Liver (tissue), 9 donors: Measurements from ENCODE around the gene C2CD4C. TPM values are rescaled to one million over a fixed set of nuclear protein-coding genes. Genes with fewer than 3 reads are reported as not detected.

ENCODE experiments used
- DNase-seq: peaks from one replicate; pipeline ENCODE4 v3.0.0-alpha.2; 2017; ENCODE audit warnings: low spot score
- H3K27ac ChIP-seq, 2 donors: one replicate each; pipeline ENCODE4 v1.7.0; 2013; ENCODE audit warnings: inconsistent platforms in 2 of 2, low read length in 2 of 2, control low read depth in 1 of 2, low read depth in 1 of 2, mild to moderate bottlenecking in 1 of 2
- H3K27me3 ChIP-seq, 4 donors: one replicate each; pipeline versions ENCODE4 v1.6.1 to v1.7.0; 2013; ENCODE audit warnings: low read length in 3 of 4, inconsistent platforms in 1 of 4, mild to moderate bottlenecking in 1 of 4, moderate library complexity in 1 of 4; ENCODE audit not compliant: control insufficient read depth in 4 of 4, insufficient read depth in 4 of 4
- H3K36me3 ChIP-seq, 4 donors: one replicate each; pipeline versions ENCODE4 v1.6.1 to v1.7.0; 2013; ENCODE audit warnings: low read length in 3 of 4, mild to moderate bottlenecking in 3 of 4, low read depth in 1 of 4, moderate library complexity in 1 of 4; ENCODE audit not compliant: control insufficient read depth in 4 of 4, insufficient read depth in 3 of 4
- H3K4me1 ChIP-seq, 4 donors: one replicate each; pipeline versions ENCODE4 v1.6.1 to v1.7.0; 2013; ENCODE audit warnings: low read length in 3 of 4, mild to moderate bottlenecking in 3 of 4, moderate library complexity in 1 of 4; ENCODE audit not compliant: control insufficient read depth in 4 of 4, insufficient read depth in 4 of 4
- H3K4me3 ChIP-seq, 3 donors: one replicate each; pipeline versions ENCODE4 v1.6.1 to v1.7.0; 2013; ENCODE audit warnings: low read length in 3 of 3, control low read depth in 1 of 3, low read depth in 1 of 3, mild to moderate bottlenecking in 1 of 3
- H3K9ac ChIP-seq, 2 donors: one replicate each; pipeline ENCODE4 v1.7.0; 2013; ENCODE audit warnings: low read length in 2 of 2, mild to moderate bottlenecking in 2 of 2, moderate library complexity in 2 of 2, control low read depth in 1 of 2, low read depth in 1 of 2
- H3K9me3 ChIP-seq, 4 donors: one replicate each; pipeline versions ENCODE4 v1.6.1 to v1.7.0; 2013; ENCODE audit warnings: low read length in 3 of 4; ENCODE audit not compliant: control insufficient read depth in 4 of 4
- ATF3 ChIP-seq: IDR thresholded peaks from 2 replicates; pipeline ENCODE4 v1.6.1; 2016; ENCODE audit warnings: antibody characterized with exemption
- CTCF ChIP-seq: fragments of 150-350 bp; IDR thresholded peaks from 2 replicates; pipeline ENCODE4 v1.5.1; 2017; ENCODE audit warnings: improper control_type of control experiment, low read depth, low read length; ENCODE audit not compliant: missing input control
- EGR1 ChIP-seq, 2 donors: IDR thresholded peaks; 2 replicates each; pipeline ENCODE4 v1.6.1; 2016 to 2018; ENCODE audit warnings: antibody characterized with exemption in 2 of 2, low read depth in 2 of 2
- FOXA1 ChIP-seq: IDR thresholded peaks from 2 replicates; pipeline ENCODE4 v1.6.1; 2016; ENCODE audit warnings: antibody characterized with exemption
- FOXA2 ChIP-seq: IDR thresholded peaks from 2 replicates; pipeline ENCODE4 v1.6.1; 2016; ENCODE audit warnings: antibody characterized with exemption
- GABPA ChIP-seq, 2 donors: IDR thresholded peaks in 1 of 2; conservative IDR thresholded peaks in 1 of 2; 2 replicates each; pipeline ENCODE4 v1.6.1; 2016; ENCODE audit warnings: antibody characterized with exemption in 2 of 2, mild to moderate bottlenecking in 1 of 2, moderate library complexity in 1 of 2
- HNF4A ChIP-seq, 2 donors: conservative IDR thresholded peaks; 2 replicates each; pipeline ENCODE4 v1.6.1; 2016; ENCODE audit warnings: antibody characterized with exemption in 2 of 2, mild to moderate bottlenecking in 2 of 2
- HNF4G ChIP-seq: IDR thresholded peaks from 2 replicates; pipeline ENCODE4 v1.6.1; 2016; ENCODE audit warnings: antibody characterized with exemption
- JUND ChIP-seq, 2 donors: IDR thresholded peaks; 2 replicates each; pipeline ENCODE4 v1.6.1; 2016; ENCODE audit warnings: antibody characterized with exemption in 2 of 2
- MAX ChIP-seq: IDR thresholded peaks from 2 replicates; pipeline ENCODE4 v1.6.1; 2016; ENCODE audit warnings: antibody characterized with exemption
- NR2F2 ChIP-seq: IDR thresholded peaks from 2 replicates; pipeline ENCODE4 v1.6.1; 2016; ENCODE audit warnings: antibody characterized with exemption
- RAD21 ChIP-seq, 2 donors: IDR thresholded peaks; 2 replicates each; pipeline ENCODE4 v1.6.1; 2016; ENCODE audit warnings: antibody characterized with exemption in 2 of 2, mild to moderate bottlenecking in 2 of 2
- REST ChIP-seq: IDR thresholded peaks from 2 replicates; pipeline ENCODE4 v1.6.1; 2016; ENCODE audit warnings: antibody characterized with exemption, mild to moderate bottlenecking
- RXRA ChIP-seq, 2 donors: IDR thresholded peaks; 2 replicates each; pipeline ENCODE4 v1.6.1; 2017 to 2018; ENCODE audit warnings: antibody characterized with exemption in 2 of 2, mild to moderate bottlenecking in 1 of 2
- SP1 ChIP-seq: IDR thresholded peaks from 2 replicates; pipeline ENCODE4 v1.6.1; 2018; ENCODE audit warnings: antibody characterized with exemption, mild to moderate bottlenecking
- TAF1 ChIP-seq: conservative IDR thresholded peaks from 2 replicates; pipeline ENCODE4 v1.6.1; 2016; ENCODE audit warnings: antibody characterized with exemption, mild to moderate bottlenecking
- YY1 ChIP-seq: IDR thresholded peaks from 2 replicates; pipeline ENCODE4 v1.6.1; 2016; ENCODE audit warnings: antibody characterized with exemption, mild to moderate bottlenecking
- ZBTB33 ChIP-seq: IDR thresholded peaks from 2 replicates; pipeline ENCODE4 v1.6.1; 2016; ENCODE audit warnings: antibody characterized with exemption
- WGBS: extraction: QIAGEN DNeasy Blood & Tissue Kit; methylation state at CpG from one replicate; pipeline ENCODE4 v1.1.7; 2013; 5-methylcytosine and 5-hydroxymethylcytosine counted together
- polyA plus RNA-seq, 2 donors: library from polyadenylated mRNA; stranded (reverse) in 1 of 2; unstranded in 1 of 2; fragments of 200-250 nt in 1 of 2; fragments of >200 nt in 1 of 2; fragmentation: Nextera tagmentation in 1 of 2; extraction: Ambion mirVana in 1 of 2; gene quantifications; one replicate each; pipeline versions ENCODE4 v1.2.1 to v1.2.3, GENCODE V29; 2013 to 2015
- total RNA-seq, 2 donors: library from RNA; depleted of rRNA; stranded (reverse); fragments of >200 nt; gene quantifications; one replicate each; pipeline ENCODE4 v1.2.3, GENCODE V29; 2014
- donor health status: healthy.
- donor health status: healthy.
- donor health status: healthy.
- donor health status: healthy.
- donor health status: healthy.

The C2CD4C gene
- total and polyA plus RNA-seq, 4 donors: 0.08 to 0.42 (median 0.19) TPM

GRCh38 chr19:366951-367350, 42.0 kb downstream of the C2CD4C start:
- no peak for DNase-seq
- Histone ChIP-seq H3K27ac (no peak overlapping the region), H3K36me3 (no peaks in the 10 kb centered on the region), H3K4me1 (no peaks in the 10 kb centered on the region), H3K9me3 (no peaks in the 10 kb centered on the region), H3K4me3 (no peak overlapping the region), H3K9ac (no peak overlapping the region), H3K27me3 (peaks cover 0 to 3% (median 0%) of the 10 kb centered on the region in 4 donors)
- no peak for TF ChIP-seq YY1
- no peak for TF ChIP-seq EGR1 (IDR thresholded peaks at IDR 0.05; ENCODE audit: low read depth in 2 of 2)
- TF ChIP-seq JUND (IDR thresholded peaks at IDR 0.05): no peak
- no peak for TF ChIP-seq SP1
- no peak for TF ChIP-seq TAF1
- no peak for TF ChIP-seq ATF3
- TF ChIP-seq MAX: no peak
- TF ChIP-seq HNF4A (conservative IDR thresholded peaks at IDR 0.05): no peak
- no peak for TF ChIP-seq RXRA (IDR thresholded peaks at IDR 0.05)
- TF ChIP-seq GABPA (IDR thresholded peaks at IDR 0.05 in 1 of 2, conservative IDR thresholded peaks at IDR 0.05 in 1 of 2): no peak
- TF ChIP-seq REST: no peak
- no peak for TF ChIP-seq HNF4G
- TF ChIP-seq FOXA2: no peak
- no peak for TF ChIP-seq NR2F2
- no peak for TF ChIP-seq CTCF
- no peak for TF ChIP-seq RAD21 (IDR thresholded peaks at IDR 0.05)
- no peak for TF ChIP-seq ZBTB33
- no peak for TF ChIP-seq FOXA1
- WGBS: 90% methylated on average over 8 of the region's 8 CpGs
